Measurements from ENCODE around the gene CD68.
"Not testable (repeated sequence)": the region's sequence is repeated elsewhere in the genome, so short reads cannot be mapped to it uniquely, and the experiment has no call there.

CD68 gene

GRCh38 chr17:7615265-7615747, 35.9 kb downstream of the CD68 start:
- no peak for DNase-seq

- DNase-seq: no peak
Measured at GRCh38 chr17:7618608-7619007, 39.2 kb downstream of the CD68 start.

- no peak for DNase-seq
Measured at GRCh38 chr17:7620835-7621234, 41.4 kb downstream of the CD68 start.

- no peak for DNase-seq
Measured at GRCh38 chr17:7623661-7624060, 44.2 kb downstream of the CD68 start.

GRCh38 chr17:7625749-7626148, 46.3 kb downstream of the CD68 start:
- not testable (repeated sequence) for DNase-seq

- no peak for DNase-seq
Measured at GRCh38 chr17:7626307-7626706, 46.9 kb downstream of the CD68 start.

GRCh38 chr17:7626956-7627249, 47.5 kb downstream of the CD68 start:
- no peak for DNase-seq

GRCh38 chr17:7627250-7628121, 48.0 kb downstream of the CD68 start, which contains the start of gene SAT2:
TSS of gene SAT2 (minus strand) at chr17:7627821. CDS start at chr17:7627635, 186 bp downstream.
- DNase-seq: peak; percentile 86 to 87

GRCh38 chr17:7629939-7630571, 50.6 kb downstream of the CD68 start, which contains the start of gene SHBG:
TSS of gene SHBG (plus strand) at chr17:7630135. CDS start at chr17:7630173, 38 bp downstream.
- no peak for DNase-seq
